GM19455 (cell line): ENCODE measurements around the gene MAP3K20.

Experiments used
- ATAC-seq: cut with Tn5 transposase; IDR thresholded peaks from one replicate; pipeline ENCODE4 v1.9.1; 2021; ENCODE audit not compliant: unreplicated experiment

MAP3K20 gene

DNA sequence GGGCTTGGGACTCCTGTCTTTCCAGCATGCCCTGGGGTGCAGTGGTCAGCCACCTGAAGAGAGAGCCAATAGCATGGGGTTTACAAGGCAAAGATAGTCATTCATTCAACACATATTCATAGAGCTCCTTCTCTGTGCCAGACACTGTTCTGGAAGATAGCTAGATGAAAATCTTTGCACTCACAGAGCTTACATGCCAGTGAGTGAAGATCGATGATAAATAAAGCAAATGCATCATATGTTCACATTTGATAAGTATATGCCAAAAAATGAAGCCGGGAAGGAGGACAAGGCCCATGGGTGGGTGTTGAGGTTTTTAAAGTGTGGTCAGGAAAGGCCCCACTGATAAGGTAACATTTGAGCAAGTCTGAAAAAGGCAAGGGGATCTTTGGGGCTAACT lies 148.2 kb downstream of the MAP3K20 start:
- no peak for ATAC-seq

DNA sequence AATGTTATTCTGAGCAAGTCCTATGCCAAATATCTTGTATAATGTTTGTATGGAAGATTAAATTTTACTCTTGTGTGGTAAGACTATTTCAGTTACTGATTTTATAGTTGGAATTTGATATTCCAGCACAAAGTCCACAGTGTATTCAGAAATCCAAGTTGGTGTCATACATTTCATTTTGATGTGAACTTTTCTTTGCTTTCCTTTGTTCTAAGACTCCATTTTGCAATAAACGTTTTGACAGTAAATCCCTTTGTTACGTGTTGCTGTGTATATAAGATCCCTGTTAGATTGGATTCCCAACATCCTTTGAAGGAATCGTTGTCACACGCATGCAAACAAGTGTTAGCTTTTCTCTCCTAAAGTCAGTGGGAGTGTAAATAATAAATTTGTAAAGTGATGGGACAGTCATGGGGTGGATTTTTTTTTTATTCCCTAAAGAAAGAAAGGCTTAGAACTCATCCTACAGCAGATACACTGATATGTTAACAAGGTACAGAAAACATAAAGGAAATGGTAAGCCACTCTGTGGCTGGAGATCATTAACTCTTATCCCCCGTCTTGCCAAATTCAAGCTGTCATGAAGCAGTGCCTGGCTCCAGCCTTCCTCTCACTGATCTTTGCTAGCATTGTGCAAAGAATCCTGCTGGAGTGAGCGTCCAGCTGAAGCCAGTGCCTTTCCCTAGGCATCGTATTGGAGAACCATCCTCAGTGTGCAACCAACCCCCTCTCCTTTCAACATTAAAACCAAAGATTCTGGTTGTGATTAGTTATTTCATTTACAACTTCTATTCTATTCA lies 151.5 kb downstream of the MAP3K20 start:
- no peak for ATAC-seq

DNA sequence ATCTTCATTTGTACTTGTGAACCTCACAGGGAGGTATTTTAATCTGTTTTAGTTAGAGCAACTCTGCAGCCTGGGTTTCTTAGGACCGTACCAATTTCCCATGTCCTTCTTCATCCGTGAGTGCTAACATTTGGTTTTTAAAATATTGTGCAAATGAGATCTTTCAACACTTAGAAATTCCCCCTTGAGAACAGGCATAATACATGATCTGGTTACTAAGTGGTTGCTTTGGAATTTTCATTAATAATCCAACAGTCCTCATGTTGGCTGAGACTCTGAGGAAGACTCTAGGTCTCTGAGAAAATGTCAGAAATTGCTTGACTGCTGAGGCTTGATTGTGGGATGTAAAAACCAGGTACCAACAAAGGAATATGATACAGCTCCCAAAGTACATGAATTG lies 153.4 kb downstream of the MAP3K20 start:
- no peak for ATAC-seq

DNA sequence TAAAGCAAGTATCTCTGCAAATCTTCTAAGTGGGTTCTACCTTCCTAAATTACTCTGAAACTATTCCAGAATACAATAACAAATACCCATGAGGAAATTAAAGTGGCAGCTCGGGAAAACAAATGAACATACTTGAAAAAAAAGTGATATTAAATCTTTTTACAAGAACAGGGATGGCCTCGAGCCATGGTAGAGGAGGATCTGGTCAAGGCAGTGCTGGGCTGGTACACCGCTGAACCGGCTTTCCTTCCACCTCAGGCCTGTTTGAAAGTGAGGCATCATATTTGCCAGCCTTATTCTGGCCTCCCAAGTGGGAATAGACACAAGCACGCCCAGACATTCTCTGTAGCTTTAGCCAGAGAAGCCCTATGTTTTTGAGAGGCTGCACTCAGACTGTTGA lies 154.5 kb downstream of the MAP3K20 start:
- ATAC-seq, result no peak

DNA sequence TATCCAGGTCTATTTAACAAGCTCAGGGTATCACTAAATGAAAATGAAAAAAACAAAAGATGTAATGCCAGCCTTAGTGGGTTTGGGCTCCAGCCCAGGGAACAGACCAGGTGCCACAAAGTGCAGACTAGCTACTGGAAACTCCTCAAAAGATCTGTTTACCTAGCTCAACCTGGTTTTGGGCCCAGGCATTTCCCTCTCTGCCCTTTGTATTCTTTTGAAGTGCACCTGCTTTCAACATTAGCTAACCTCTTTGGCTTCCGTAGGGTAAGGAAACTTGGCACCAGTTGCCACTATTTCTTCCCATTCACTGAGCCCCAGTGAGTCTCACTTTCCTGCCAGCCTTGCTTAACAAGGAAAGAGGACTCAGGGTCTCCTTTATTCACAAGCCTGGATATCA lies 155.4 kb downstream of the MAP3K20 start:
- no peak for ATAC-seq

DNA sequence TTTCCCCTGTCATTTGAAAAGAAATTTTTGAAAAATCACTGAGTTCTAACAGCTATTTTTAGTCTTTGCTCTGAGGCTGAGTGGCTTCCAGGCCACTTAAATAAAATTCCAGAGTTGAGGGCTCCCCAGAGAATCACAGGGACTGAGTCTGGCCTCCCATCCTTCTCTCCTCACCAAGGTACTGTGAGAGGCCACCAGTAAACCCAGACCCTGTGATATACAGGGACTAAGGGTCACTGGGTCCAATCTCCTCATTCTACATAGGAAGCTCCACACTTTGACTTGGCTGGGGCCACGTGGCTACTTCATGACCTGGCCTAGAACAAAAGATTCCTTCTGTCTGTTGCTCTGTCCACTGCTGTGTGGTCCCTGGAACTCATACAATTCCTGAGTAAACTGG lies 155.8 kb downstream of the MAP3K20 start:
- ATAC-seq, result no peak

DNA sequence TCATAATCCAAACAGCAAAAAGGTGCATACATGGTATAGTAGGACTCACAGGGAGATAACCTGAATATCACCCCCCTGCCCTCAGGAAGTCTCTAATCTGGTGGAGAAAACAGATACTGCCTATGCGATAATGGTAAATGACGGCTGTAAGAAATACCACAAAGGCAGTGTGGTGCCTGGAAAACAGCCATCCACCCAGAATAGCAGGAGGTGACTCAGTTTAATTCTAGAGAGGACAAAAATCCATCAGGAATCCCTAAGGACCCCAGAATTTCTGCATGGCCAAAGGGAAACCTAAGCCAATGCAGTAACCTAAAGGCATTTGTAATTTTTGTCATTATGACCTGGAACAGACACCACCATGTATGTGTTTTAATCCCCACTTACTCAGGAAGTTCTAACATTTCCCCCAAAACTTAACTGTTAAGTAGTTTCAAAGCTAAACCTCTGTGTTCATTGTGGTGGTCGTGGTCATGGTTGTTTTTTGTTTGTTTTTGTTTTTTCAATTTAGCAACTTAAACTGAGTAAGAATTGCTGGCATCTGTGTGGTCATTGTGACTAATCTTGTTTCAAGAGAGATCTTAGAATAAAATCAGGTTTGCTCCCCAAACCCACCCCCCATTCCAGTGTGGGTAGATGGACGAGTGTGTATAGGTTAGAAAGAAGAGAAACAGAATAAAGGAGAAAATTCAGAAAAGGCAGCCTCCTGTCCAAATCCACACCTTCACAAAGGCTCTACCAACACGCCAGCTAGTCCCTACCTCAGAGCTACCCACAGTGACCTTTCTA lies 157.5 kb downstream of the MAP3K20 start:
- ATAC-seq, result no peak

DNA sequence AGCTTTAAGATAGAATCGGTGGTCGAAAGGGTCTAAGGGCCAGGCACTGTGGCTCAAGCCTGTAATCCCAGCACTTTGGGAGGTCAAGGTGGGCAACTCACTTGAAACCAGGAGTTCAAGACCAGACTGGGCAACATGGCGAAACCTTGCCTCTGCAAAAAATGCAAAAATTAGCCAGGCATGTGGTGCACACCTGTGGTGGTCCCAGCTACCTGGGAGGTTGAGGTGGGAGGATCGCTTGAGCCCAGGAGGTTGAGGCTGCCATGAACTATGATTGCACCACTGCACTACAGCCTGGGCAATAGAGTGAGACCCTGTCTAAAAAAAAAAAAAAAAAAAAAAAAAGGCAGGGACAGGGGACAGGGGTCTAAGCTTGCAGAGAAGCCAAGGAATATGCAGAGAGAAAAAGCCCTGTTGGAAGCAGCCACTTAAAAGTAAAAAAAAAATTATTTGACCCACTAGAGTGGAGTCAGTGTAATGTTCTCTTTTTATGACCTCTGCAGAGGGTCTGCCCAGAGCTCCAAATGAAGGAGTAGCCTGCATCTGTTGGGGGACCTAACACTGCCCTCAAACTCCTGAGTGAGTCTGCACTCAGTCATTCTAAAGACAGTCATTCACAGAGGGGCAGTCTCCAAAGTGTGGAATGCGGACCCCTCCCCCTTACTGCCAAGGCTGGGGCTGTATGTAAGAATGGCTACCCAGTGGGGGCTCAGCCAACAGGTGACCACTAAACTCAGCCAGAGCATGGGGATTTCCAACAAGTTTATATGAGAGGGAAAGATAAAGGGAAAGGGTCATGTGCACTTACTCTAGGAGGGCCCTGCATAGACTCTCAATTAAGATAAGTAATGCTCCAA lies 160.5 kb downstream of the MAP3K20 start:
- ATAC-seq, result no peak

DNA sequence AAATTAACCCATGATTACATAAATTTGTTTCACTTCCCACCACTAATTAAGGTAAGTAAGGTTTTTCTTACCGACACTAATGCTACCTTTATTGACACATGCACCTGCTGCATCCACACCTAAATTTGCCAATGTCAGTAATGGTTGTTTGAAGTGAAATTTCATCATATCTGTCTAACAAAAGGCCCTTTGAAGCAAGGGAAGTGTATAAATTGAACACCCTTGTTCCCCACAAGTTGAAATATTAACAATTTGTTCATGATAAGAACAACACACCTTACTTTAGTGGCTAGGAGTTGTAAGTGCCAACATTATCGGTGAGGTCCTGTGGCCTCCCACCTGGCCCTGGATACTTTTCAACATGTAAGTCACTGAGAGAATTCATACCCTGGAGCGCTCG lies 162.7 kb downstream of the MAP3K20 start:
- ATAC-seq, result no peak

DNA sequence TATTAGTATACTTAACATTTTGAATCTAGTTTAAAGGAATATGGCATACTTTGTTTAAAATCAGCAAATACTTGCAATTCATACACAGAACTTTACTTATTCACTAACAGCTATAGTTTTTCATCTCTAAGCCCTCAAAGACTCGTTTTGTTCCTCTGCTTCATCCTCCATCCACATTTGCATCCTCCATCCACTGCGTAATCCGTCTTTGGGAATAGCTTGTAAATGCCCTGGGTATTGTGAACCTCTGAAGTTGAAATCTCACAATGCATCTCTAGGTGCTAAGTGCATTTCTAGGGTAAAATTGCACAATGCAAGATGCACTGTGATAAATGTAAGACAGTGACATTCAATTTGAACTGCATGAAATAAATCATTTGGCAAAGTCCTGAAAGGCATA lies 163.2 kb downstream of the MAP3K20 start:
- no peak for ATAC-seq

DNA sequence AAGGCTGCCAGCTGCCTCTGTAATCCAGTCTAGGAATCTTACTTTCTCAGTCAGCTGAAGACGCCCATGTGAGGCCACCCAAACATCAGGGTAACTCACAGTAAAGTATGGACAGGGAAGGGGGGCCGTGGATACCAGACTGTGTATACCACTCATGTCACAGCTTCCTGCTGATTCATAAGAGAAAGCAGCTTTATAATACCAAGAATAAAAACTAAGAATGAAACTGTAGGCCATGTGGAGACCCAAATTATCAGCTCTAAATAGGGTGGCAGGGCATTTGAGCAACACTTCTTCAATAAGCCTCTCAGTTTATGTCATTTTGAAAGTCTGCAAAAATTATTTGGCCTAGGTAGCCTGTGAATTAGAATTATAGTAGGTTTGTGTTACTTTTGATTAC lies 164.0 kb downstream of the MAP3K20 start:
- ATAC-seq, result peak; percentile 98

DNA sequence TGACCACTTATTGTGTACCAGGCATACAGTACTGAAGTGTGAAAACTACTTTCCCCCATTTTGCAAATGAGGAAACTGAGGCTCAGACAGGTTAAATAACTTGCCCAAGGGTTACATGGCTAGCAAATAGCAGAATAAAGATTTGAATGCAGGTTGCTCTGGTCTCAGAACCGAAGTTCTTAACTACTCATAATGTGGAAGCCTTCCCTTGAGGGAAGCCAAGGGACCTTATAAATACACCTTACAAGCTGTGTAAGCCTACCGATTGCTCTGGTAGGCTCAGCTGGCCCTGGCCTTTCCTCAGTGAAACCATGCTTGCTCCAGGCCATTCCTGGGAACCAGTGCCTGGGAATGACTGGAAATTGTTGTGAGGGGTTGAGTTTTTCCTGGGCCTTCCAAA lies 164.4 kb downstream of the MAP3K20 start:
- peak; percentile 25 for ATAC-seq

DNA sequence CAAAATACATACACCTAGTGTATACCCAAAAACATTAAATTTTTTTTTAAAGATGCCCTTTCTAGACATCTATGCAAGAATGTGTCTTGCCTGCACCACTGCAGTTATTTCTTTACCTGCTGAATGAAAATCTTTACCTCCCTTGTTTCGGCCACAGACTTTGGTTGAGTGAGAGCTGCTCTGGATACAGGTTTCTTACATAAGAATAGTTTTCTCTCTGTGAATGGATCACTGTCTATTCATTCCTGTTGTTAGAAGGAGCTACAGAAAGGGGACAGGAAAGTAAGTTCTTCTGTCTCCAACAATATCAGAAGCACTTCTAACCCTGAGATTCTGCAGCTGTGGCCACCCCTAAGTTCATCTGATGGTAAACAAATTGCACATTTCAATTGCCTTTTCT lies 166.0 kb downstream of the MAP3K20 start:
- ATAC-seq, result no peak

DNA sequence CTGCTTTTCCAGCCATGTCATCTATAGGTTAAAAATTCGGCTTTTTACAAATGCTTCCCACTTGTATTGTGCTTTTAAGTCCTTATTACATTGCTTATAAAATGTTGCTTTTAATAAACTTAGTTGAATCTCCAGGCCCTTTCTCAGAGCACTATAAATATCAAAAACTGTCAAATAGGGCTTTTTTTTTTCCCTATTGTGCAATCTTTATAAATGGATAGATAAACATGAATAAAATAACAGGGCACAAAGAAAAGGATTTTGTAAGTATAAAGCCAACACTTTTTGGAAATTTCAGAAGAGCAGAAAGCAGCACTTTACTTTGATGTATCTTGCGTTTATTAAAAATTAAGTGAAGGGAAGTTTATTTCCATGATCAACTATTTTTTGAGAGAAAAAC lies 171.5 kb downstream of the MAP3K20 start:
- ATAC-seq, result no peak

DNA sequence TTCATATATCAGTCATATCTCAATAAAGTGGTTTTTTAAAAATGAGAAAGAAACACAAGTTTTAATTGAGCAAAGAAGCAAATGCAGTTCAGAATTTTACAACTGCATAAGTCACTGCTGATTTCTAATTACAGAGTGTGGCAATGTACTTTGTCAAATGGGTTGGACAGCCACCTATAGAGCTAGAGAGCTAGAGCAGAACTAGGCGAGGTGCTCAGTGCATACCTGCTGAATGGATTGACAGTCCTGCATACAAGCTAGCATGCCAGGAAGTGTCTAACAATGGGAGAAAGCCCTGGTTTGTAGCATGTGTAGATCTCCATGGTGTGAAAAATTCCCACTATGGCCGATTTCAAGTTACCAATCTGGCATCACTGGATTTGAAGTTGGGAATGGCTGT lies 172.7 kb downstream of the MAP3K20 start:
- ATAC-seq, result no peak

DNA sequence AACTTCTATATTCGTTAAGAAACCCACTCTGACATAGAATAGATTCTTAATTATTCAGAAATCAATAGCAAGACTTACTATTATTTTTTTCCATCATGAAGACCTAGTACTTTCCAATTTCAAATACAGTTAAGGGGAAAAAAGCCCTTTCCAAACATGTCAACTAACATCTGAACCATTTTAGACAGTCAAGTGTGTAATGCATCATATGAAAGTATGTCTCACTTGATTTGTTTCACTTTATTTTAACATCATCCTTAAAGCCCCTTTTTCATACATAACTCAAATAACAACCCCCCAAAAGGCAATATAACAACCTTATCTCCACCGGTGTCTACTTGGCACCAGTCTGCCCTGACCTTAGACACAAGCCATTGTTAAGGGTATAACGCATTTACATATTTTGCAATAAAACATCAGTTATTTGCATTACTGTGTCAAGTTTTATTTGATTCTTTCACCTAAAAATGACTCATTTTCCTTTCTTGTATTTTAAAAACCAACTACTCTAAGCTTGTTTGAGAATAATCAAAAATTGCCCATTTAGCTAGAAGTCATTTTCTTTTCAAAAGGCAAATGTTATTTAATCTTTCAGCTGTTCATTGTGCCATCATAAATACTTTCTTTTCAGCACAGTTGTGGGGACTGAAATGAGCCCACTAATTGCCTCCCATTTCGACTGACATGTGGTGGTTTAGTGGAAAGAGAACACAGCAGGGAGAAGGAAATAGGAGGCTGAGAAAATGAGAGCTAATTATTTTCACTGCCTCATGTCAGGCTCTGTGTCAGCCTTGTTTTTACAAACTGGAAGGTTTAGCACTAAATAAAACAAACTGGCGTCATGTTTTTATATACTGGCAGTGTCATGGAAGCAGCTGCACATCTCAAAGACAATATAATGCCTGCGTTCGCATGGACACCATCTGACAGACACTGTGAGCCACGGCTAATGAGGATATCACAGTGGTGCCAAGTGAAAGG lies 174.3 kb downstream of the MAP3K20 start:
- no peak for ATAC-seq

DNA sequence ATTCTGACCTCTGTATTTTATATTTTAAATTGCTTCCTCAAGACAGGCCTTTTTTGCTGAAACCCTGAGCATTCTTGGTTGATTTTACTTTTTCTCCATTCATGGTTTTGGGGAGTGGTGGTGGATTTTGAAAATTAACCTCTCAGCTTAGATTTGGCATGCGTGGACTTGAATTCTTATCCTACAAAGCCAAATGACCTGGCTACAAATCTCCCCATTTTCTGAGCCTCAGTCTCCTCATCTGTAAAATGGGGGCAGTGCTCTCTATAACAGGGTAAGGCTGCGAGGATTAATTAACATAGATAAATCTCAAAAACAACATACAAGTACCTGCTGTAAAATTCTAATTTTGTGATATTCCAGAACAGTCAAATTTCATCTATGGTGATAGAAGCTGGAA lies 175.6 kb downstream of the MAP3K20 start:
- no peak for ATAC-seq

DNA sequence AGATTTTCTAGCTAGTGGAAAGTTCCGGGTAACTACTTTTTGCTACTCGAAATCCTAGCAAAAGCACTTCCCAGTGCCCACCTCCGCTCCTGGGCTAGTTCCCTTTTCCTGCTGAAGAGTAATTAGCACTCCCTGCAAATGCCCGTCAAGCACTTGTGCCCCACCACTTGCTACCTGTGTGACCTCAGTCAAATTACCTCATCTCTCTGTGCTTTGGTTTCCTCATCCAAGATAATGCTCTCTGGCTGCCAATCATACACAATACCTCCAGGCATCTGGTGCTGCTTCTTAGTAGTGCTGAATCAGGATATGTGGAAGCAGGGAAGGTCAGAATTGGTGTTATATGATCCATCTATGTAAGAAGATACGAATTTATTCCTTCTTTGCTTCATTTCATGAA lies 176.9 kb downstream of the MAP3K20 start:
- ATAC-seq, result no peak

DNA sequence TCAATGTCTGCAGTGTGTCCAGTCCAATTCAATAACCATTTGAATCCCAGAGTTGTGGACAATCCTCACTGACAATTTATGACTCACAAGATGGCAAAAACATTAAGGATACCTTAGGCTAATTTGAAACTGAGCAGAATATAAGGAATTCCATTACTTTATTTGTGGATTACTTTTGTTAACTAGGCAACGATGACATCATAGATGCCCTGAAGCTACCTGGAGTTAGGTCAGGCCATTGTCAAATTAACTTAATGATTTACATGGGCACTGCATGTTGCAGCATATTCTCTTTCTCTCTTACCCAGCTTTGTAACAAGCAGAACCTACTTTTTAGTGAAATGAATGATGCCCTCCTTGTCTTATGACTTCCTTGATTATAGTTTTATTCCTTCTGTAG lies 179.0 kb downstream of the MAP3K20 start:
- ATAC-seq, result no peak

DNA sequence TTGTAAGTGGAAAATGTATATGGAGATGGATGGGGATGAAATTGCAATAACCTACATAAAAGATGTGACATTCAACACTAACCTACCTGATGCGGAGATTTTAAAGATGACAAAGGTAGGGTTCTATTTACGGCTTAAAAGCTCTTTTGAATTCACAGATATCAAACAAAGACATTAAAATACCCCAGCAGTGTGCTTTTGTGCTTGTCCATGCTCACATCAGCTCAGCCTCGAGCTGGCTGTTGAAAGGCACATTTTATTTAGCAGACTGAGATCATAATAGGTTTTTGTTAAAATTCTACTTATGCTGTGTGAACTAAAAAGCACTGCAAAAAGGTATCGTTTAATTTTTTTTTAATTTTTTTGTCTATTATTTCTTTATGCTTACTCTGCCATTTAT lies 183.1 kb downstream of the MAP3K20 start:
- ATAC-seq, result no peak
